ENCODE measurements around the gene MACROD2.
"Not testable (repeated sequence)": the region's sequence is repeated elsewhere in the genome, so short reads cannot be mapped to it uniquely, and the experiment has no call there.

The MACROD2 gene

DNA sequence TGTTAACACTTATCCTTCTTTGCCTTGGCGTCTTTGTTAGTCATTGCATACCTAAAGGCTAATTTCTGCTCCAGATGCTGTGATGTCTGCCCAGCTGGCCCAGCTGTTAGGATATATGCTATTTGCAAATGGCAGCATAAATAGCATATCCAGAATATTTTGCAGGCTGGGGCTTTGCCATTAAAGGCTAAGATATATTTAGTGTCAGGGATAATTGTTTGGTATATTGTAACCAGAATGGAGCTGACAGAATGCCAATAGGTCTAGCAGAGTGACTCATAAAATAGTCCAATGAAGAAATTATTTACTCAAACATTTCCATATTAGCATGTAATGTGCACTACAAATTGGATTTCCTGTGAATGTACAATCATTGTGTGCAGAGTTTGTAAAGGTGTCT is 926.2 kb downstream of the MACROD2 start:
- Histone ChIP-seq H3K9me3 (ENCODE audit: control insufficient read depth, low read length) (no peaks in the 10 kb centered on the region), H3K27ac (ENCODE audit: insufficient read depth, low read depth, low read length, poor library complexity, severe bottlenecking) (no peak overlapping the region), H3K36me3 (ENCODE audit: control insufficient read depth, insufficient read depth, low read length) (no peaks in the 10 kb centered on the region), H3K27me3 (ENCODE audit: control insufficient read depth, insufficient read depth, low read length, poor library complexity, severe bottlenecking) (no peaks in the 10 kb centered on the region), H3K4me1 (ENCODE audit: control insufficient read depth, insufficient read depth, low read length) (peaks cover 13% of the 10 kb centered on the region), H3K4me3 (ENCODE audit: insufficient read depth, low read depth, low read length) (no peak overlapping the region)
- 78 to 100% methylated on average over 1 of the region's 1 CpG for WGBS, 2 experiments

DNA sequence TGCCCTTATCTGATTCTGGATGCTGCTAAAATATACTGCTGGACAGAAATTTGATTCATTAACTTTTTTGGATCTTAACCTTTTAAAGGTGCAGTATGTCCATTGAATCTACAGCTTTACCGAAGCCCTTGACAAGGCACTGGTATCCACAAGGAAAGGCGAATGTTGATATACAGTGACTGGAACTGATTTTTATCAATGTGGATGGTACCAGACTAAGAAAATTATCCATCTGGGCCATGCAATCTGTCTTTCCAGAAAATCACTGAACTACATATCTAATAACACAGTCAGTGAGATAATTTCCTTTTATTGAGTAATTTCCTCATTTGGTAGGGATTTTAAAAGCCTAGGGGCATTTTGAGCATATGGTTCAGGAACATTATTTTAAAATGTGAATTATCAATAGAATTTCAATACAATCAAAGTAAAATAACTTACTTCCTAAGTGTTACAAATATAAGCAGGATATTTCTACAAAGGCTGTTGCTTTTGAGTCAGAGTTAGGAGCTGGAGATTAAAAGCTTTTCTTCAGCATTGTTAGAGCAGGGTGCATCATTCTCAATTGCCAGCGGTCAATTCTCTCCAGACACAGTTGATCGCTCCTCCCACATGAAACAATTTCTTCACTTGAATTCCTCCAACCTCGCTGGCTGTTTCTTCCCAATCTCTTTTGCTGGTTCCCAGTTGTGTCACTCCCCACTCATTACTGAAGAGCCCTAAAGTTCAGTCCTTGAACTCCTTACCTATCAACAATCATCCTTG is 927.4 kb downstream of the MACROD2 start:
- Histone ChIP-seq H3K36me3 (ENCODE audit: control insufficient read depth, insufficient read depth, low read length) (no peaks in the 10 kb centered on the region), H3K4me1 (ENCODE audit: control insufficient read depth, insufficient read depth, low read length) (peaks cover 13% of the 10 kb centered on the region), H3K4me3 (ENCODE audit: insufficient read depth, low read depth, low read length) (no peak overlapping the region), H3K9me3 (ENCODE audit: control insufficient read depth, low read length) (no peaks in the 10 kb centered on the region), H3K27ac (ENCODE audit: insufficient read depth, low read depth, low read length, poor library complexity, severe bottlenecking) (no peak overlapping the region), H3K27me3 (ENCODE audit: control insufficient read depth, insufficient read depth, low read length, poor library complexity, severe bottlenecking) (no peaks in the 10 kb centered on the region)
- whole genome bisulfite sequencing, 2 experiments = 88 to 92% methylated on average over 5 of the region's 5 CpGs

DNA sequence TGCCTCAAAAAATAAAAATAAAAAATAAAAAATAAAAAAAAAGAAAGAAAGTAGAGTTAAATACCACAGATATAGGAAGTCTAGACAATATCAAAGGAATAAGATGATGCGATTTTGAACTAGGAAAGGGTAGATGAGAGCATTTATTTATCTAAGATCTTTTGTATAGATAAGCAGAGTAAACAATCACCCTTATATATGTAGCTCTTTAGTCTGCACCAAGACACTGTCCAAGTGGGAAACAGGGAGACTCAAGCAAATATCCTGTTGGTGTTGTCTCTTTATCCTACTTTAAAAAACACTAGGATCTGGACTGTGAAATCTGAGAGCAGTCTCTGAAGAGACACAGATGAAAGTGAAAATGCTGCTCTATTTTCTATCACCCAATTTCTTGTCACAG is 929.1 kb downstream of the MACROD2 start:
- WGBS, 2 experiments = no CpG with 5 or more reads among the region's 1 CpG
- no peak overlapping the region for H3K4me3 ChIP-seq (ENCODE audit: insufficient read depth, low read depth, low read length)
- no peak overlapping the region for H3K27ac ChIP-seq (ENCODE audit: insufficient read depth, low read depth, low read length, poor library complexity, severe bottlenecking)
- no peaks in the 10 kb centered on the region for H3K27me3 ChIP-seq (ENCODE audit: control insufficient read depth, insufficient read depth, low read length, poor library complexity, severe bottlenecking)
- no peaks in the 10 kb centered on the region for H3K36me3 ChIP-seq (ENCODE audit: control insufficient read depth, insufficient read depth, low read length)
- no peaks in the 10 kb centered on the region for H3K9me3 ChIP-seq (ENCODE audit: control insufficient read depth, low read length)
- peaks cover 8% of the 10 kb centered on the region for H3K4me1 ChIP-seq (ENCODE audit: control insufficient read depth, insufficient read depth, low read length)

DNA sequence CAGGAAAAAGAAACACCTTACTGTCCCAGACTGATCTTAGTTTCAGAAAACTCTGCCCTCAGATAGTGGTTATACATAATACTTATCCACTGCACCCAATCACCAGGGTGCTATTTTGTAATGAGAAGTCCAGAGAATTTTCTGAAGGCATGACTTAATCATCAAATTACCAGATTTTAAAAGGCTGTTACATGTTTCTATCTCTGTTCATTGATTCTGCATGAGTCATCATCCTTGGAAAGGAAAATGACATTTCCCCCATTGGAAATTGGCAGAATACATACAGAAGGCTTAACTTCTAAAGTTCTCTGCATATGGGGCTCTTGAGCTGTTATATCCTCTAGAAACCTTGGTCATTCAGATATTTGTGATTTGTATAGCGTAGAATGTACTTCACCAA is 930.0 kb downstream of the MACROD2 start:
- Histone ChIP-seq H3K27ac (ENCODE audit: insufficient read depth, low read depth, low read length, poor library complexity, severe bottlenecking) (no peak overlapping the region), H3K4me1 (ENCODE audit: control insufficient read depth, insufficient read depth, low read length) (no peaks in the 10 kb centered on the region), H3K4me3 (ENCODE audit: insufficient read depth, low read depth, low read length) (no peak overlapping the region), H3K36me3 (ENCODE audit: control insufficient read depth, insufficient read depth, low read length) (no peaks in the 10 kb centered on the region), H3K27me3 (ENCODE audit: control insufficient read depth, insufficient read depth, low read length, poor library complexity, severe bottlenecking) (no peaks in the 10 kb centered on the region), H3K9me3 (ENCODE audit: control insufficient read depth, low read length) (no peaks in the 10 kb centered on the region)
- WGBS, 2 experiments = 88 to 100% methylated on average over 1 of the region's 1 CpG

DNA sequence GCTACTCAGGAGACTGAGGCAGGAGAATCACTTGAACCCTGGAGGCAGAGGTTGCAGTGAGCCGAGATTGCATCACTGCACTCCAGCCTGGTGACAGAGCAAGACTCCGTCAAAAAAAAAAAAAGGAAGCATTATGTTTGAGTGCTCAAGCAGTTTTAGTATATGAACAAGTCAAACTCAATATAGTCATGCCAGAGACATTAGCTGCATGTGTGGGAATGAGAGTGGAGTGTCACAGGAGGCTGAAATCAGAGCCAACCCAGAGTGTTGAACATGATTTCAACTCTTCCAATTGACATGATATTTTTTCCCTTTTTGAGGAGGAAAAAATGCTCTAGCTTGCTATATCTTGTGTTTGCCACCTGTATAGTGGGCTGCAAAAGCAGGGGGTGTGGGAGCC is 931.1 kb downstream of the MACROD2 start:
- not testable (repeated sequence) for H3K36me3 ChIP-seq (ENCODE audit: control insufficient read depth, insufficient read depth, low read length); H3K4me1 ChIP-seq (ENCODE audit: control insufficient read depth, insufficient read depth, low read length); H3K9me3 ChIP-seq (ENCODE audit: control insufficient read depth, low read length); H3K27ac ChIP-seq (ENCODE audit: insufficient read depth, low read depth, low read length, poor library complexity, severe bottlenecking); H3K27me3 ChIP-seq (ENCODE audit: control insufficient read depth, insufficient read depth, low read length, poor library complexity, severe bottlenecking); H3K4me3 ChIP-seq (ENCODE audit: insufficient read depth, low read depth, low read length)
- WGBS, 2 experiments = 94 to 95% methylated on average over 2 of the region's 2 CpGs

DNA sequence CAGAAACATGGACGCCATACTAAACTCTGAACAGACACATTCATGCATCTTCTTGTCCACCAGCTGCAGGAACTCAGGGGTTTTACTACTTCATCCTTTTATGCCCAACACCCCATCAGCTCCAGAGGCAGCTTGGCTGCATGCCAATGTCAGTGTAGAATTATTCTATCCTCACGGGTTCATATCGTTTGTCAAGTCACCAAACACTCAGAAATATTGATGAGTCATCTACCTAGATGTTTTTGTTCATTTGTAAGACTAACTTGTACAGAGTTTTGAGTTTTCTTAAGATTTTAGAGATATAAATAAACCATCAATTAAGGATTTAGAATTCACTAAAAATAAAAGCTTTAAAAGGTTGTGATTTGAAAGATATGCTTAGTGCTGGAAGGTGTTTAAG is 932.8 kb downstream of the MACROD2 start:
- 57 to 85% methylated on average over 3 of the region's 3 CpGs for WGBS, 2 experiments
- no peaks in the 10 kb centered on the region for H3K36me3 ChIP-seq (ENCODE audit: control insufficient read depth, insufficient read depth, low read length)
- no peak overlapping the region for H3K27ac ChIP-seq (ENCODE audit: insufficient read depth, low read depth, low read length, poor library complexity, severe bottlenecking)
- no peaks in the 10 kb centered on the region for H3K9me3 ChIP-seq (ENCODE audit: control insufficient read depth, low read length)
- no peaks in the 10 kb centered on the region for H3K4me1 ChIP-seq (ENCODE audit: control insufficient read depth, insufficient read depth, low read length)
- H3K27me3 ChIP-seq (ENCODE audit: control insufficient read depth, insufficient read depth, low read length, poor library complexity, severe bottlenecking) = no peaks in the 10 kb centered on the region
- H3K4me3 ChIP-seq (ENCODE audit: insufficient read depth, low read depth, low read length) = no peak overlapping the region

DNA sequence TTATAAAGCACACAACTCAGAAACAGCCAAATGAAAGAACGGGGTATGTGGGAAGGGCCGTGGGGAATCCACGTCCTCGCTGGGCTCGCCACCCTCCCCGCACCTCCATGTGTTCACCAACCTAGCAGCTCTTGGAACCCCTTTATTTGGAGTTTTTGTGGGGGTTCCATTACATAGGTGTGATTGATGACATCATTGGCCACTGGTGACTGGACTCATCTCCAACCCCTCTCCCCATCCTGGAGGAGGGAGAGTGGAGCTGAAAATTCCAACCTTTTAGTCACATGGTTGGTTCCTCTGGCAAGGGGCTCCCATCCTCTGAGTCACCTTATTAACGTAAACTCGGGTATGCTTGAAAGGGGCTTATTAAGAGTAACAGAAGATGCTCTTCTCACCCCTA is 934.1 kb downstream of the MACROD2 start:
- Histone ChIP-seq H3K4me1 (ENCODE audit: control insufficient read depth, insufficient read depth, low read length) (no peaks in the 10 kb centered on the region), H3K27ac (ENCODE audit: insufficient read depth, low read depth, low read length, poor library complexity, severe bottlenecking) (no peak overlapping the region), H3K36me3 (ENCODE audit: control insufficient read depth, insufficient read depth, low read length) (no peaks in the 10 kb centered on the region), H3K27me3 (ENCODE audit: control insufficient read depth, insufficient read depth, low read length, poor library complexity, severe bottlenecking) (no peaks in the 10 kb centered on the region), H3K4me3 (ENCODE audit: insufficient read depth, low read depth, low read length) (no peak overlapping the region), H3K9me3 (ENCODE audit: control insufficient read depth, low read length) (no peaks in the 10 kb centered on the region)
- 92% methylated on average over 8 of the region's 8 CpGs for WGBS, 2 experiments

DNA sequence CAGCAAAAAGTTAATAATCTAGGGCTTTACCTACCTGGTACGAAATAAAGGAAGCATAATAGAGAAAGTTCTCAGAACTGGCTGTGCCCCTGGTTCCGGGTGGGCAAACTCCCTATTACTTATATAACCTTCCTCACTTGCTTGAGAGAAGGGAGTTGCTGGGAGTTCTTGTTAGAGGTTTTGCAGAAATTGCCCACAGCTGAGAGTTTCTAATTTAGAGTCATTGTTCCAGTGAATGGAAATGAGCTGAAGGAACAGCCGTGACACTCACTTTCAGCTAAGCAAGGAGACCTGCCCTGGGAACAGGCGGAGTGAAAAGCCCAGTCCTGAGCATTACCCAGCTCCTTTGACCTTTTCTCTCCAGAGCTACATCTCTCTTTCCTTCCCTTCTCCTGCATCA is 936.7 kb downstream of the MACROD2 start:
- Histone ChIP-seq H3K36me3 (ENCODE audit: control insufficient read depth, insufficient read depth, low read length) (no peaks in the 10 kb centered on the region), H3K27me3 (ENCODE audit: control insufficient read depth, insufficient read depth, low read length, poor library complexity, severe bottlenecking) (no peaks in the 10 kb centered on the region), H3K27ac (ENCODE audit: insufficient read depth, low read depth, low read length, poor library complexity, severe bottlenecking) (no peak overlapping the region), H3K4me1 (ENCODE audit: control insufficient read depth, insufficient read depth, low read length) (no peaks in the 10 kb centered on the region), H3K9me3 (ENCODE audit: control insufficient read depth, low read length) (no peaks in the 10 kb centered on the region), H3K4me3 (ENCODE audit: insufficient read depth, low read depth, low read length) (no peak overlapping the region)
- 79 to 84% methylated on average over 3 to 4 of the region's 4 CpGs for whole genome bisulfite sequencing, 2 experiments

DNA sequence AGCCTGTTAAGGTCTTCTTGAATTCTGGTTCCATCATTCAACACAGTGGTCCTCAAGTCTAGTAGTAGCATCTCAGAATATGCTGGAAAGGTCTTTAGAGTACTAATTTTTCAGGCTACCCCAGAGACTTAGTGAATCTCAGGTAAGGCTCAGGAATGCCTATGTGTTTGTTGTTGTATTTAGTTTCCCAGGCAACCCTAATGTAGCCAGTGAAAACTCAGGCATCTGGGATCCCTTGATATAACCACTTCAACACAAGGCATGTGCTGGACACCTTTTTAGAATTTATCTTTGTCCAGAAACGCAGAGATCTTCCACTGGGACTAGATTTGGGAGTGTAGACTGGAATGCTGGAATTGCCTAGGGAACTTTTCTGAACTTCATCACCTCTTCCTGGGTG is 940.0 kb downstream of the MACROD2 start:
- Histone ChIP-seq H3K27ac (ENCODE audit: insufficient read depth, low read depth, low read length, poor library complexity, severe bottlenecking) (no peak overlapping the region), H3K9me3 (ENCODE audit: control insufficient read depth, low read length) (no peaks in the 10 kb centered on the region), H3K4me3 (ENCODE audit: insufficient read depth, low read depth, low read length) (no peak overlapping the region), H3K27me3 (ENCODE audit: control insufficient read depth, insufficient read depth, low read length, poor library complexity, severe bottlenecking) (no peaks in the 10 kb centered on the region), H3K36me3 (ENCODE audit: control insufficient read depth, insufficient read depth, low read length) (no peaks in the 10 kb centered on the region), H3K4me1 (ENCODE audit: control insufficient read depth, insufficient read depth, low read length) (no peaks in the 10 kb centered on the region)
- WGBS, 2 experiments = 100% methylated on average over 1 of the region's 1 CpG; no CpG with 5 or more reads in 1 of the 2 experiments

DNA sequence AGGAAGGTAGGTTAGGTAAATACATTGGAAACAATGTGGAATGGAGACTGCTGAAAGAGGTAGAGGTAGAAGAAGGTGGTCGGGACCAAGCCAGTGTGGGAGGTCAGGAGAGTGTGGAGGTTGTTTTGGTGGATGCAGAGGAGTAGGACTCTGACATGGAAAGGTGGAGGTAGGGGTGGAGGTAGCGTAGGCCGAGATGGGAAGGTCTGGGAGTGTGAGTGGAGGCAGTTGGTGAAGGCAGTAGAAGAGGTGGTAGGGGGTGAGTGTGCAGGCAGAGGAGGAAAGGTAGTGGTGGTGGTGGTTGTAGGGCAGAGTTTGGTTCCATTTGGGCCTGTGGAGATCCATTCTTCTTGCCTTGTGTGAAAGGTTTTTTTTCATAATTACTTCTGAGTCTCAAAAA is 941.7 kb downstream of the MACROD2 start:
- H3K27ac ChIP-seq (ENCODE audit: insufficient read depth, low read depth, low read length, poor library complexity, severe bottlenecking) = no peak overlapping the region
- no peaks in the 10 kb centered on the region for H3K27me3 ChIP-seq (ENCODE audit: control insufficient read depth, insufficient read depth, low read length, poor library complexity, severe bottlenecking)
- H3K9me3 ChIP-seq (ENCODE audit: control insufficient read depth, low read length) = no peaks in the 10 kb centered on the region
- no peaks in the 10 kb centered on the region for H3K36me3 ChIP-seq (ENCODE audit: control insufficient read depth, insufficient read depth, low read length)
- H3K4me1 ChIP-seq (ENCODE audit: control insufficient read depth, insufficient read depth, low read length) = no peaks in the 10 kb centered on the region
- no peak overlapping the region for H3K4me3 ChIP-seq (ENCODE audit: insufficient read depth, low read depth, low read length)
- 93 to 94% methylated on average over 3 of the region's 3 CpGs for WGBS, 2 experiments

DNA sequence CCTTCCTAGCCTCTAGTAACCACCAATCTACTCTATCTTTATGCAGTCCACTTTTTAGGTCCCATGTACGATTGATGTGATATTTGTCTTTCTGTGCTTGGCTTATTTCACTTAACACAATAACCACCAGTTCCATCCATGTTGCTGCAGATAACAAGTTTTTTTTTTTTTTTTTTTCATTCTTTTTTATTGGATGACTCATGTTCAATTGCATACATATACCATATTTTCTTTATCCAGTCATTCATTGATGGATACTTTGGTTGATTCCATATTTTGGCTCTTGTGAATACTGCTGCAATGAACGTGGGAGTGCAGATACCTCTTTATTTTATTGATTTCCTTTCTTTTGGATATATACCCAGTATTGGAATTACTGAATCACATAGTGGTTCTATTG is 942.5 kb downstream of the MACROD2 start:
- no peak overlapping the region for H3K4me3 ChIP-seq (ENCODE audit: insufficient read depth, low read depth, low read length)
- WGBS, 2 experiments = 90 to 97% methylated on average over 2 of the region's 2 CpGs
- no peaks in the 10 kb centered on the region for H3K36me3 ChIP-seq (ENCODE audit: control insufficient read depth, insufficient read depth, low read length)
- H3K27ac ChIP-seq (ENCODE audit: insufficient read depth, low read depth, low read length, poor library complexity, severe bottlenecking) = no peak overlapping the region
- no peaks in the 10 kb centered on the region for H3K27me3 ChIP-seq (ENCODE audit: control insufficient read depth, insufficient read depth, low read length, poor library complexity, severe bottlenecking)
- H3K4me1 ChIP-seq (ENCODE audit: control insufficient read depth, insufficient read depth, low read length) = no peaks in the 10 kb centered on the region
- H3K9me3 ChIP-seq (ENCODE audit: control insufficient read depth, low read length) = no peaks in the 10 kb centered on the region
